Lower leg skin (tissue), 4 donors: ENCODE results near the gene CACNA1B. TPM values are rescaled to one million over a fixed set of nuclear protein-coding genes. Genes with fewer than 3 reads are reported as not detected.
A peak's percentile ranks its signal among the peaks of the same experiment; 100 is the strongest.

Source experiments
- DNase-seq, 2 donors: peaks; one replicate each; pipeline ENCODE4 v3.0.0-alpha.2; 2019; ENCODE audit warnings: low spot score in 2 of 2
- H3K4me3 ChIP-seq: fragments of 200-600 bp; sonication (generic); 2 replicates; pipeline ENCODE4 v1.5.1; 2017; ENCODE audit warnings: mild to moderate bottlenecking, low read depth; ENCODE audit not compliant: poor library complexity, severe bottlenecking
- CTCF ChIP-seq, 3 donors: fragments of 450-650 bp; IDR thresholded peaks; one replicate each; pipeline ENCODE4 v1.5.1; 2016; ENCODE audit warnings: antibody characterized with exemption in 3 of 3, mild to moderate bottlenecking in 3 of 3, moderate library complexity in 2 of 3
- POLR2A ChIP-seq, 2 donors: fragments of 450-650 bp; IDR thresholded peaks; one replicate each; pipeline ENCODE4 v1.6.1; 2016 to 2017; ENCODE audit warnings: antibody characterized with exemption in 2 of 2, mild to moderate bottlenecking in 1 of 2, moderate library complexity in 1 of 2
- WGBS, 2 donors: methylation state at CpG; one replicate each; pipeline ENCODE4 v1.1.5; 2018; 5-methylcytosine and 5-hydroxymethylcytosine counted together
- intact Hi-C: fragments of 100-400 bp; cut with DNase I; formaldehyde crosslinking; loops from one replicate; pipeline ENCODE4 v1.15.0; 2023; ENCODE audit warnings: low total_unique reads
- total RNA-seq, 4 donors: library from RNA; depleted of rRNA; stranded (reverse); fragments of >200 nt; gene quantifications; one replicate each; pipeline ENCODE4 v1.1.0, GENCODE V29; 2016

The CACNA1B gene
- total RNA-seq, 4 donors from 2014 or later = not detected

- H3K4me3 ChIP-seq = no peak overlapping the region
- peak in 1 of 2 donors; percentile 10 for DNase-seq
- intact Hi-C loops = no loop called here
- TF ChIP-seq POLR2A (IDR thresholded peaks at IDR 0.05) = no peak
- TF ChIP-seq CTCF (IDR thresholded peaks at IDR 0.05) = no peak
- WGBS, 2 donors = 61 to 64% methylated on average over 9 of the region's 9 CpGs
Observed at GRCh38 chr9:137902646-137903045, 25.1 kb downstream of the CACNA1B start.

GRCh38 chr9:137905740-137906139 lies 28.2 kb downstream of the CACNA1B start:
- TF ChIP-seq CTCF (IDR thresholded peaks at IDR 0.05) = no peak
- no peak for TF ChIP-seq POLR2A (IDR thresholded peaks at IDR 0.05)
- peak in 1 of 2 donors; percentile 31 for DNase-seq
- intact Hi-C loops = no loop called here
- 77 to 79% methylated on average over 5 of the region's 5 CpGs for WGBS, 2 donors
- no peak overlapping the region for H3K4me3 ChIP-seq

GRCh38 chr9:137907776-137908175 lies 30.2 kb downstream of the CACNA1B start:
- 53 to 57% methylated on average over 10 of the region's 10 CpGs for WGBS, 2 donors
- no peak overlapping the region for H3K4me3 ChIP-seq
- TF ChIP-seq CTCF (IDR thresholded peaks at IDR 0.05) (no peak), POLR2A (IDR thresholded peaks at IDR 0.05) (no peak)
- intact Hi-C loops = no loop called here
- DNase-seq = peak in 1 of 2 donors; percentile 60

GRCh38 chr9:137912671-137913070 lies 35.1 kb downstream of the CACNA1B start:
- H3K4me3 ChIP-seq = no peak overlapping the region
- intact Hi-C loops = no loop called here
- WGBS, 2 donors = 64 to 87% methylated on average over 3 of the region's 3 CpGs
- no peak for TF ChIP-seq CTCF (IDR thresholded peaks at IDR 0.05)
- no peak for TF ChIP-seq POLR2A (IDR thresholded peaks at IDR 0.05)
- DNase-seq = peak in 1 of 2 donors; percentile 70

DNA sequence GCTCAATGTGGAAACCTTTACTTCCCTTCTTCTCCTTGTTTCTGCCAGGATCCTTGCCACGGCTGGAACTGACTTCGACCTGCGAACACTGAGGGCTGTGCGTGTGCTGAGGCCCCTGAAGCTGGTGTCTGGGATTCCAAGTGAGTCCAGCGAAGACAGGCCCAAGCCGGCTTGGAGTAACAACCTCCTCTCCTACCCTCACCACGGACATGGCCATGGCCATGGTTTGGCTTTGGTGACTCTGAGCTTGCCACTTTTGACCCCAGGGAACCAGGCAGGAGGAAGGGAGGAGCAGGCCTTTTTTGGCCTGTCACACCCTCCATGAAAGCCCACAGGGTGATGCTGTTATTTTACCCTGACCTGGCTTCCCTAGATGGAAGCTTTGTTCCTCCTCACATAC lies 35.5 kb downstream of the CACNA1B start:
- 91 to 97% methylated on average over 7 of the region's 7 CpGs for WGBS, 2 donors
- no peak overlapping the region for H3K4me3 ChIP-seq
- DNase-seq = peak in 1 of 2 donors; percentile 75
- TF ChIP-seq CTCF (IDR thresholded peaks at IDR 0.05) = no peak
- no peak for TF ChIP-seq POLR2A (IDR thresholded peaks at IDR 0.05)
- intact Hi-C loops = no loop called here
